ENCODE measurements around the gene CDKN1A.

Gene CDKN1A

GRCh38 chr6:36655085-36655724 lies 23.3 kb upstream of the CDKN1A start:
- DNase-seq (ENCODE audit: low read depth in 2 of 2): no peak

- no peak for DNase-seq (ENCODE audit: low read depth in 2 of 2)
Measured at GRCh38 chr6:36656441-36656840, 22.1 kb upstream of the CDKN1A start.

- no peak for DNase-seq (ENCODE audit: low read depth in 2 of 2)
Measured at GRCh38 chr6:36657271-36657670, 21.2 kb upstream of the CDKN1A start.

GRCh38 chr6:36657942-36658544 lies 20.5 kb upstream of the CDKN1A start:
- no peak for DNase-seq (ENCODE audit: low read depth in 2 of 2)

- DNase-seq (ENCODE audit: low read depth in 2 of 2): no peak
Measured at GRCh38 chr6:36659271-36659670, 19.2 kb upstream of the CDKN1A start.

GRCh38 chr6:36660771-36661471 lies 17.6 kb upstream of the CDKN1A start:
- DNase-seq (ENCODE audit: low read depth in 2 of 2): no peak

GRCh38 chr6:36662380-36662779 lies 16.1 kb upstream of the CDKN1A start:
- DNase-seq (ENCODE audit: low read depth in 2 of 2): no peak

- DNase-seq (ENCODE audit: low read depth in 2 of 2): no peak
Measured at GRCh38 chr6:36662827-36663256, 15.7 kb upstream of the CDKN1A start.

- no peak for DNase-seq (ENCODE audit: low read depth in 2 of 2)
Measured at GRCh38 chr6:36663504-36664446, 14.7 kb upstream of the CDKN1A start.

- DNase-seq (ENCODE audit: low read depth in 2 of 2): no peak
Measured at GRCh38 chr6:36665180-36665579, 13.3 kb upstream of the CDKN1A start.

GRCh38 chr6:36666287-36666686 lies 12.2 kb upstream of the CDKN1A start:
- DNase-seq (ENCODE audit: low read depth in 2 of 2): no peak

GRCh38 chr6:36666826-36667591 lies 11.5 kb upstream of the CDKN1A start:
- DNase-seq (ENCODE audit: low read depth in 2 of 2): no peak

GRCh38 chr6:36668591-36668990 lies 9.9 kb upstream of the CDKN1A start:
- DNase-seq (ENCODE audit: low read depth in 2 of 2): no peak

GRCh38 chr6:36669002-36669401 lies 9.5 kb upstream of the CDKN1A start:
- no peak for DNase-seq (ENCODE audit: low read depth in 2 of 2)

- no peak for DNase-seq (ENCODE audit: low read depth in 2 of 2)
Measured at GRCh38 chr6:36670271-36670670, 8.2 kb upstream of the CDKN1A start.

- no peak for DNase-seq (ENCODE audit: low read depth in 2 of 2)
Measured at GRCh38 chr6:36671687-36672375, 6.7 kb upstream of the CDKN1A start.

- no peak for DNase-seq (ENCODE audit: low read depth in 2 of 2)
Measured at GRCh38 chr6:36673882-36674281, 4.6 kb upstream of the CDKN1A start.

GRCh38 chr6:36674942-36675341 lies 3.6 kb upstream of the CDKN1A start:
- no peak for DNase-seq (ENCODE audit: low read depth in 2 of 2)

- DNase-seq (ENCODE audit: low read depth in 2 of 2): no peak
Measured at GRCh38 chr6:36676141-36677058, 2.1 kb upstream of the CDKN1A start.
